ENCODE results near the gene SLC24A1.
A peak's percentile ranks its signal among the peaks of the same experiment; 100 is the strongest.

The SLC24A1 gene

GRCh38 chr15:65579762-65580161, 42.0 kb upstream of the SLC24A1 start:
- no peak overlapping the region for H4K5ac ChIP-seq (ENCODE audit: low read length)
- H3K4me3 ChIP-seq (ENCODE audit: low read length) = no peak overlapping the region
- H2AK5ac ChIP-seq (ENCODE audit: low read length) = no peak overlapping the region
- no peaks in the 10 kb centered on the region for H3K27me3 ChIP-seq (ENCODE audit: insufficient read depth, low read length, poor library complexity)
- no peaks in the 10 kb centered on the region for H3K4me1 ChIP-seq (ENCODE audit: control insufficient read depth, low read depth, low read length)
- no peak overlapping the region for H3K4ac ChIP-seq (ENCODE audit: low read depth, low read length)
- H2BK15ac ChIP-seq (replicated peaks; ENCODE audit: low read depth) = no peak overlapping the region
- peaks cover 3% of the 10 kb centered on the region for H3K36me3 ChIP-seq (ENCODE audit: control insufficient read depth, insufficient read depth, low read length)
- H3K4me2 ChIP-seq (ENCODE audit: low read length) = no peak overlapping the region
- H4K8ac ChIP-seq (ENCODE audit: low read depth, low read length) = no peak overlapping the region
- no peaks in the 10 kb centered on the region for H3K79me2 ChIP-seq (ENCODE audit: control insufficient read depth, insufficient read depth, low read length)
- no peak overlapping the region for H3K18ac ChIP-seq (ENCODE audit: low read length)
- H3K79me1 ChIP-seq (ENCODE audit: low read length) = no peaks in the 10 kb centered on the region
- no peak overlapping the region for H3K56ac ChIP-seq (ENCODE audit: low read length)
- no peak overlapping the region for H2BK120ac ChIP-seq (ENCODE audit: low read depth, low read length)
- no CpG with 5 or more reads among the region's 3 CpGs for WGBS (ENCODE audit: extremely low coverage, insufficient coverage, low lambda C conversion rate)
- no peak for DNase-seq
- no peak overlapping the region for H3K27ac ChIP-seq (ENCODE audit: low read depth, low read length)
- H3K23ac ChIP-seq (ENCODE audit: low read length) = no peak overlapping the region
- no peak overlapping the region for H3K9ac ChIP-seq (ENCODE audit: low read length)
- no peak overlapping the region for H2BK5ac ChIP-seq (ENCODE audit: low read length)

- H2BK120ac ChIP-seq (ENCODE audit: low read depth, low read length) = no peak overlapping the region
- no peak overlapping the region for H3K4me3 ChIP-seq (ENCODE audit: low read length)
- H3K56ac ChIP-seq (ENCODE audit: low read length) = no peak overlapping the region
- no peak overlapping the region for H3K9ac ChIP-seq (ENCODE audit: low read length)
- peak; percentile 26 for DNase-seq
- no peak overlapping the region for H2AK5ac ChIP-seq (ENCODE audit: low read length)
- H3K23ac ChIP-seq (ENCODE audit: low read length) = no peak overlapping the region
- H3K27me3 ChIP-seq (ENCODE audit: insufficient read depth, low read length, poor library complexity) = no peaks in the 10 kb centered on the region
- no peak overlapping the region for H3K4ac ChIP-seq (ENCODE audit: low read depth, low read length)
- H3K18ac ChIP-seq (ENCODE audit: low read length) = no peak overlapping the region
- H4K8ac ChIP-seq (ENCODE audit: low read depth, low read length) = no peak overlapping the region
- H3K4me2 ChIP-seq (ENCODE audit: low read length) = no peak overlapping the region
- no peaks in the 10 kb centered on the region for H3K79me2 ChIP-seq (ENCODE audit: control insufficient read depth, insufficient read depth, low read length)
- H4K5ac ChIP-seq (ENCODE audit: low read length) = no peak overlapping the region
- H2BK5ac ChIP-seq (ENCODE audit: low read length) = no peak overlapping the region
- no peak overlapping the region for H2BK15ac ChIP-seq (replicated peaks; ENCODE audit: low read depth)
- no peaks in the 10 kb centered on the region for H3K79me1 ChIP-seq (ENCODE audit: low read length)
- H3K4me1 ChIP-seq (ENCODE audit: control insufficient read depth, low read depth, low read length) = no peaks in the 10 kb centered on the region
- peaks cover 3% of the 10 kb centered on the region for H3K36me3 ChIP-seq (ENCODE audit: control insufficient read depth, insufficient read depth, low read length)
- no peak overlapping the region for H3K27ac ChIP-seq (ENCODE audit: low read depth, low read length)
Observed at GRCh38 chr15:65580287-65580686, 41.5 kb upstream of the SLC24A1 start.

- Histone ChIP-seq H3K23ac (ENCODE audit: low read length) (no peak overlapping the region), H3K56ac (ENCODE audit: low read length) (no peak overlapping the region), H3K36me3 (ENCODE audit: control insufficient read depth, insufficient read depth, low read length) (peaks cover 1% of the 10 kb centered on the region), H3K27me3 (ENCODE audit: insufficient read depth, low read length, poor library complexity) (no peaks in the 10 kb centered on the region), H3K79me1 (ENCODE audit: low read length) (no peaks in the 10 kb centered on the region), H4K8ac (ENCODE audit: low read depth, low read length) (no peak overlapping the region), H2BK5ac (ENCODE audit: low read length) (no peak overlapping the region), H3K79me2 (ENCODE audit: control insufficient read depth, insufficient read depth, low read length) (no peaks in the 10 kb centered on the region), H3K4ac (ENCODE audit: low read depth, low read length) (no peak overlapping the region), H3K27ac (ENCODE audit: low read depth, low read length) (no peak overlapping the region), H3K4me2 (ENCODE audit: low read length) (no peak overlapping the region), H3K4me1 (ENCODE audit: control insufficient read depth, low read depth, low read length) (no peaks in the 10 kb centered on the region), H3K4me3 (ENCODE audit: low read length) (no peak overlapping the region), H2BK15ac (replicated peaks; ENCODE audit: low read depth) (no peak overlapping the region), H2AK5ac (ENCODE audit: low read length) (no peak overlapping the region), H3K18ac (ENCODE audit: low read length) (no peak overlapping the region), H3K9ac (ENCODE audit: low read length) (no peak overlapping the region), H2BK120ac (ENCODE audit: low read depth, low read length) (no peak overlapping the region), H4K5ac (ENCODE audit: low read length) (no peak overlapping the region)
- peak; percentile 14 for DNase-seq
- no CpG with 5 or more reads among the region's 1 CpG for WGBS (ENCODE audit: extremely low coverage, insufficient coverage, low lambda C conversion rate)
Observed at GRCh38 chr15:65583701-65584100, 38.0 kb upstream of the SLC24A1 start.

GRCh38 chr15:65584241-65584640, 37.5 kb upstream of the SLC24A1 start:
- Histone ChIP-seq H3K9ac (ENCODE audit: low read length) (no peak overlapping the region), H3K27ac (ENCODE audit: low read depth, low read length) (no peak overlapping the region), H3K4ac (ENCODE audit: low read depth, low read length) (no peak overlapping the region), H3K4me3 (ENCODE audit: low read length) (no peak overlapping the region), H4K8ac (ENCODE audit: low read depth, low read length) (no peak overlapping the region), H2BK120ac (ENCODE audit: low read depth, low read length) (no peak overlapping the region), H2AK5ac (ENCODE audit: low read length) (no peak overlapping the region), H2BK15ac (replicated peaks; ENCODE audit: low read depth) (no peak overlapping the region), H3K18ac (ENCODE audit: low read length) (no peak overlapping the region), H3K79me2 (ENCODE audit: control insufficient read depth, insufficient read depth, low read length) (no peaks in the 10 kb centered on the region), H3K56ac (ENCODE audit: low read length) (no peak overlapping the region), H3K23ac (ENCODE audit: low read length) (no peak overlapping the region), H3K4me1 (ENCODE audit: control insufficient read depth, low read depth, low read length) (no peaks in the 10 kb centered on the region), H3K36me3 (ENCODE audit: control insufficient read depth, insufficient read depth, low read length) (peaks cover 1% of the 10 kb centered on the region), H3K4me2 (ENCODE audit: low read length) (no peak overlapping the region), H4K5ac (ENCODE audit: low read length) (no peak overlapping the region), H2BK5ac (ENCODE audit: low read length) (no peak overlapping the region), H3K27me3 (ENCODE audit: insufficient read depth, low read length, poor library complexity) (no peaks in the 10 kb centered on the region), H3K79me1 (ENCODE audit: low read length) (no peaks in the 10 kb centered on the region)
- DNase-seq = no peak

GRCh38 chr15:65587094-65587493, 34.6 kb upstream of the SLC24A1 start:
- Histone ChIP-seq H3K36me3 (ENCODE audit: control insufficient read depth, insufficient read depth, low read length) (peaks cover 3% of the 10 kb centered on the region), H4K5ac (ENCODE audit: low read length) (no peak overlapping the region), H2BK15ac (replicated peaks; ENCODE audit: low read depth) (no peak overlapping the region), H3K79me2 (ENCODE audit: control insufficient read depth, insufficient read depth, low read length) (no peaks in the 10 kb centered on the region), H3K4ac (ENCODE audit: low read depth, low read length) (no peak overlapping the region), H3K27ac (ENCODE audit: low read depth, low read length) (no peak overlapping the region), H3K4me1 (ENCODE audit: control insufficient read depth, low read depth, low read length) (no peaks in the 10 kb centered on the region), H3K18ac (ENCODE audit: low read length) (no peak overlapping the region), H3K23ac (ENCODE audit: low read length) (no peak overlapping the region), H3K4me3 (ENCODE audit: low read length) (no peak overlapping the region), H4K8ac (ENCODE audit: low read depth, low read length) (no peak overlapping the region), H2BK120ac (ENCODE audit: low read depth, low read length) (no peak overlapping the region), H2AK5ac (ENCODE audit: low read length) (no peak overlapping the region), H3K9ac (ENCODE audit: low read length) (no peak overlapping the region), H3K27me3 (ENCODE audit: insufficient read depth, low read length, poor library complexity) (no peaks in the 10 kb centered on the region), H3K56ac (ENCODE audit: low read length) (no peak overlapping the region), H3K79me1 (ENCODE audit: low read length) (no peaks in the 10 kb centered on the region), H2BK5ac (ENCODE audit: low read length) (no peak overlapping the region), H3K4me2 (ENCODE audit: low read length) (no peak overlapping the region)
- WGBS (ENCODE audit: extremely low coverage, insufficient coverage, low lambda C conversion rate) = no CpG with 5 or more reads among the region's 1 CpG
- no peak for DNase-seq

GRCh38 chr15:65595960-65596359, 25.8 kb upstream of the SLC24A1 start:
- no peak overlapping the region for H3K9ac ChIP-seq (ENCODE audit: low read length)
- H2AK5ac ChIP-seq (ENCODE audit: low read length) = no peak overlapping the region
- no peak overlapping the region for H3K27ac ChIP-seq (ENCODE audit: low read depth, low read length)
- no peak overlapping the region for H3K18ac ChIP-seq (ENCODE audit: low read length)
- no peak overlapping the region for H2BK15ac ChIP-seq (replicated peaks; ENCODE audit: low read depth)
- no peaks in the 10 kb centered on the region for H3K79me2 ChIP-seq (ENCODE audit: control insufficient read depth, insufficient read depth, low read length)
- peak; percentile 42 for DNase-seq
- H3K4ac ChIP-seq (ENCODE audit: low read depth, low read length) = no peak overlapping the region
- H3K79me1 ChIP-seq (ENCODE audit: low read length) = no peaks in the 10 kb centered on the region
- H3K23ac ChIP-seq (ENCODE audit: low read length) = no peak overlapping the region
- H2BK5ac ChIP-seq (ENCODE audit: low read length) = no peak overlapping the region
- no peak overlapping the region for H4K8ac ChIP-seq (ENCODE audit: low read depth, low read length)
- H2BK120ac ChIP-seq (ENCODE audit: low read depth, low read length) = no peak overlapping the region
- H3K36me3 ChIP-seq (ENCODE audit: control insufficient read depth, insufficient read depth, low read length) = peaks cover 4% of the 10 kb centered on the region
- H3K4me3 ChIP-seq (ENCODE audit: low read length) = no peak overlapping the region
- no peak overlapping the region for H4K5ac ChIP-seq (ENCODE audit: low read length)
- no peaks in the 10 kb centered on the region for H3K27me3 ChIP-seq (ENCODE audit: insufficient read depth, low read length, poor library complexity)
- H3K4me1 ChIP-seq (ENCODE audit: control insufficient read depth, low read depth, low read length) = no peaks in the 10 kb centered on the region
- WGBS (ENCODE audit: extremely low coverage, insufficient coverage, low lambda C conversion rate) = no CpG with 5 or more reads among the region's 3 CpGs
- no peak overlapping the region for H3K4me2 ChIP-seq (ENCODE audit: low read length)
- no peak overlapping the region for H3K56ac ChIP-seq (ENCODE audit: low read length)
